RWPE2 (cell line): ENCODE data around the gene ARGLU1.

Source experiments
- ATAC-seq: fragments of 200-7000 bp; cut with Tn5 transposase; 3 replicates; pipeline ENCODE4 v1.9.1; 2021; ENCODE audit warnings: low read depth
- DNase-seq: peaks from one replicate; pipeline ENCODE4 v3.0.0-alpha.2; 2020; ENCODE audit warnings: low spot score
- H3K27ac ChIP-seq: fragments of 450-650 bp; 2 replicates; pipeline ENCODE4 v1.5.1; 2017; ENCODE audit warnings: mild to moderate bottlenecking; ENCODE audit not compliant: poor library complexity, severe bottlenecking
- H3K27me3 ChIP-seq: fragments of 250-450 bp; sonication (Bioruptor Pico); 2 replicates; pipeline ENCODE4 v1.5.1; 2021; ENCODE audit warnings: mild to moderate bottlenecking, moderate library complexity; ENCODE audit not compliant: insufficient read depth, poor library complexity, severe bottlenecking
- H3K36me3 ChIP-seq: fragments of 250-450 bp; sonication (Bioruptor Pico); 2 replicates; pipeline ENCODE4 v1.5.1; 2020; ENCODE audit warnings: low read depth, mild to moderate bottlenecking, moderate library complexity
- H3K4me1 ChIP-seq: fragments of 250-450 bp; sonication (Bioruptor Pico); 2 replicates; pipeline ENCODE4 v1.5.1; 2021; ENCODE audit warnings: mild to moderate bottlenecking, moderate library complexity; ENCODE audit not compliant: insufficient read depth, poor library complexity, severe bottlenecking
- H3K4me3 ChIP-seq: fragments of 250-450 bp; sonication (Bioruptor Pico); 2 replicates; pipeline ENCODE4 v1.5.1; 2021; ENCODE audit warnings: mild to moderate bottlenecking, moderate library complexity; ENCODE audit not compliant: severe bottlenecking
- H3K9me3 ChIP-seq: fragments of 250-450 bp; sonication (Bioruptor Pico); 2 replicates; pipeline ENCODE4 v1.5.1; 2021; ENCODE audit warnings: mild to moderate bottlenecking, moderate library complexity; ENCODE audit not compliant: severe bottlenecking
- CTCF ChIP-seq: fragments of 450-650 bp; IDR thresholded peaks from one replicate; pipeline ENCODE4 v1.5.1; 2017; ENCODE audit warnings: mild to moderate bottlenecking, moderate library complexity; ENCODE audit not compliant: poor library complexity, severe bottlenecking

Gene ARGLU1

GRCh38 chr13:106514928-106515634 is 52.9 kb downstream of the ARGLU1 start:
- peak overlapping the region; percentile 32 for H3K27ac ChIP-seq
- no peak for ATAC-seq

GRCh38 chr13:106513025-106513983 is 54.6 kb downstream of the ARGLU1 start:
- H3K36me3 ChIP-seq: peaks cover 62% of the 10 kb centered on the region
- no peak for TF ChIP-seq CTCF
- no peaks in the 10 kb centered on the region for H3K27me3 ChIP-seq
- ATAC-seq (peak; percentile 52), DNase-seq (no peak)
- H3K4me3 ChIP-seq: no peak overlapping the region
- H3K9me3 ChIP-seq: no peaks in the 10 kb centered on the region
- peak overlapping the region; percentile 32 for H3K27ac ChIP-seq
- peaks cover 55% of the 10 kb centered on the region for H3K4me1 ChIP-seq

More at GRCh38 chr13:106514928-106515634, 52.9 kb downstream of the ARGLU1 start:
- no peak for DNase-seq
- no peak for TF ChIP-seq CTCF
- no peaks in the 10 kb centered on the region for H3K27me3 ChIP-seq
- no peaks in the 10 kb centered on the region for H3K9me3 ChIP-seq
- H3K36me3 ChIP-seq: peaks cover 62% of the 10 kb centered on the region
- peaks cover 40% of the 10 kb centered on the region for H3K4me1 ChIP-seq
- no peak overlapping the region for H3K4me3 ChIP-seq

- Histone ChIP-seq H3K36me3 (peaks cover 94% of the 10 kb centered on the region), H3K4me1 (peaks cover 34% of the 10 kb centered on the region), H3K9me3 (no peaks in the 10 kb centered on the region), H3K4me3 (no peak overlapping the region), H3K27me3 (no peaks in the 10 kb centered on the region), H3K27ac (peak overlapping the region; percentile 88)
- DNase-seq: peak; percentile 84
- peak; percentile 89 for ATAC-seq
- TF ChIP-seq CTCF: no peak
These were observed 60.2 kb downstream of the ARGLU1 start for GRCh38 chr13:106507560-106508274.

GRCh38 chr13:106506286-106506685 is 61.7 kb downstream of the ARGLU1 start:
- no peaks in the 10 kb centered on the region for H3K27me3 ChIP-seq
- peak overlapping the region; percentile 88 for H3K27ac ChIP-seq
- ATAC-seq (no peak), DNase-seq (no peak)
- H3K9me3 ChIP-seq: no peaks in the 10 kb centered on the region
- H3K4me1 ChIP-seq: peaks cover 40% of the 10 kb centered on the region
- no peak overlapping the region for H3K4me3 ChIP-seq
- no peak for TF ChIP-seq CTCF
- H3K36me3 ChIP-seq: peaks cover 93% of the 10 kb centered on the region
